ENCODE measurements around the gene RAB44. TPM values are rescaled to one million over a fixed set of nuclear protein-coding genes. Genes with fewer than 3 reads are reported as not detected.

RAB44 gene
- total and polyA plus RNA-seq, 2 of the 4 experiments (the other 2 are of a cell fraction) = 0.03 TPM; not detected in 1

DNA sequence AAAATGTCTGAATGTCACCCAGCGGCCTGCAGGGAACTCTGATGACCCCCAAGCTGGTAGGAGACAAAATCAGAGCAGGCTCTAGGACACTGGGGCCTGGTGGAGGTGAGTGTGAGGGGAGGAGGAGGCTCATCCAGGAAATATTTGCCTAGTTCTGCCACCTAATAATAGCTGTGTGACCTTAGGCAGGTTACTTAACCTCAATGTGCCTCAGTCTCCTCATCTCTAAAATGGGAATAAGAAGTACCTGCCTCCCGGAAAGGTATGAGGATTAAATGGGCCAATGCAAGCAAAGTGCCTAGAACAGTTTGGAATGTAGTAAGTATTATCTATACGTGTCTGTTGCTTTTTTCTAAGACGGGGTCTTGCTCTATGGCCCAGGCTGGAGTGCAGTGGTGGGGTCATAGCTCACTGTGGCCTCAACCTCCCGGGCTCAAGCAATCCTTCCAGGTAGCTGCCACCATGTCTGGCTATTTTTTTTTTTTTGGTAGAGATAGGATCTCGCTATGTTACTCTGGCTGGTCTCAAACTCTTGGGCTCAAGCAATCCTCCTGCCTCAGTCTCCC is 60.4 kb downstream of the RAB44 start:
- Histone ChIP-seq H2BK15ac (ENCODE audit: low read depth, low read length) (no peak overlapping the region), H2BK5ac (ENCODE audit: low read depth, low read length, poor library complexity, severe bottlenecking) (no peak overlapping the region), H2AFZ (replicated peaks; ENCODE audit: low read length, poor library complexity) (no peak overlapping the region), H3K36me3 (ENCODE audit: control insufficient read depth, insufficient read depth, low read length) (no peaks in the 10 kb centered on the region), H4K91ac (ENCODE audit: insufficient read depth, low read depth, low read length) (no peak overlapping the region), H3K79me1 (ENCODE audit: low read depth in 1 of 2, low read length in 2 of 2) (no peaks in the 10 kb centered on the region), H3K9ac (ENCODE audit: low read depth, low read length) (no peak overlapping the region), H4K8ac (ENCODE audit: low read depth in 2 of 2, low read length in 2 of 2) (no peak overlapping the region), H3K4me2 (ENCODE audit: low read depth, low read length) (no peak overlapping the region), H3K9me3 (ENCODE audit: control insufficient read depth, insufficient read depth, low read length) (no peaks in the 10 kb centered on the region), H3K27me3 (ENCODE audit: control insufficient read depth, insufficient read depth, low read length) (peaks cover 18% of the 10 kb centered on the region), H3K56ac (ENCODE audit: extremely low read depth, insufficient read depth, low read length) (no peak overlapping the region), H3K4me1 (ENCODE audit: control insufficient read depth, insufficient read depth, low read length) (no peaks in the 10 kb centered on the region), H2BK120ac (ENCODE audit: low read depth, low read length) (no peak overlapping the region), H3K23ac (ENCODE audit: low read depth, low read length) (no peak overlapping the region), H2BK20ac (ENCODE audit: low read depth, low read length) (no peak overlapping the region), H3K4ac (ENCODE audit: low read depth, low read length) (no peak overlapping the region), H4K20me1 (ENCODE audit: insufficient read depth, low read length) (no peaks in the 10 kb centered on the region), H3K14ac (replicated peaks; ENCODE audit: low read depth, low read length) (no peak overlapping the region), H3K9me1 (ENCODE audit: insufficient read depth, low read length) (0 out of 2 replicates have a peak, but pooled peaks cover 1% of the 10 kb centered on the region), H2AK5ac (ENCODE audit: low read depth, low read length) (no peak overlapping the region), H2AK9ac (replicated peaks; ENCODE audit: low read depth, low read length, poor library complexity) (no peak overlapping the region), H3K18ac (ENCODE audit: low read depth, low read length) (no peak overlapping the region), H3K27ac (ENCODE audit: insufficient read depth, low read length) (no peak overlapping the region), H4K5ac (ENCODE audit: low read depth, low read length) (no peak overlapping the region), H3K4me3 (ENCODE audit: insufficient read depth, low read depth, low read length) (no peak overlapping the region)
- no CpG with 5 or more reads among the region's 6 CpGs for WGBS, 2 experiments (ENCODE audit: extremely low coverage in 2 of 2, insufficient read length in 1 of 2)
- no TSS peak for BruUV-seq (replicated peaks)
- ATAC-seq (ENCODE audit: low read depth) = no peak
- POLR2A ChIA-PET (ENCODE audit: unreplicated experiment) = no interaction called here
- CTCF ChIA-PET = interaction anchor here (1.4 to 2.0 kb wide), 2 partner anchors 143 to 260 kb away, joined by 6 to 9 read pairs; no protein-coding TSS in a partner anchor
- in situ Hi-C loops (cut with MboI; ENCODE audit: low sequenced_read_pairs) (loop anchor here (5.0 kb wide), 1 partner anchor 136 kb away; no protein-coding TSS in a partner anchor), dilution Hi-C loops (cut with HindIII; ENCODE audit: low sequenced_read_pairs, unreplicated experiment) (no loop called here), intact Hi-C loops (cut with micrococcal nuclease) (loop anchor here (2.0 kb wide), 2 partner anchors 77 to 135 kb away; no protein-coding TSS in a partner anchor)
- no peak for TF ChIP-seq POLR2A (IDR thresholded peaks at IDR 0.05; ENCODE audit: low read depth, low read length)
- DNase-seq = no peak

Measured in IMR-90 (cell line).